Retina (tissue), 1 donor: ENCODE measurements around the gene RNF151.
A peak's percentile ranks its signal among the peaks of the same experiment; 100 is the strongest.
"Not testable (repeated sequence)": the region's sequence is repeated elsewhere in the genome, so short reads cannot be mapped to it uniquely, and the experiment has no call there.

ENCODE experiments used
- DNase-seq: peaks from one replicate; pipeline ENCODE4 v3.0.0-alpha.2; 2016

RNF151 gene

DNA sequence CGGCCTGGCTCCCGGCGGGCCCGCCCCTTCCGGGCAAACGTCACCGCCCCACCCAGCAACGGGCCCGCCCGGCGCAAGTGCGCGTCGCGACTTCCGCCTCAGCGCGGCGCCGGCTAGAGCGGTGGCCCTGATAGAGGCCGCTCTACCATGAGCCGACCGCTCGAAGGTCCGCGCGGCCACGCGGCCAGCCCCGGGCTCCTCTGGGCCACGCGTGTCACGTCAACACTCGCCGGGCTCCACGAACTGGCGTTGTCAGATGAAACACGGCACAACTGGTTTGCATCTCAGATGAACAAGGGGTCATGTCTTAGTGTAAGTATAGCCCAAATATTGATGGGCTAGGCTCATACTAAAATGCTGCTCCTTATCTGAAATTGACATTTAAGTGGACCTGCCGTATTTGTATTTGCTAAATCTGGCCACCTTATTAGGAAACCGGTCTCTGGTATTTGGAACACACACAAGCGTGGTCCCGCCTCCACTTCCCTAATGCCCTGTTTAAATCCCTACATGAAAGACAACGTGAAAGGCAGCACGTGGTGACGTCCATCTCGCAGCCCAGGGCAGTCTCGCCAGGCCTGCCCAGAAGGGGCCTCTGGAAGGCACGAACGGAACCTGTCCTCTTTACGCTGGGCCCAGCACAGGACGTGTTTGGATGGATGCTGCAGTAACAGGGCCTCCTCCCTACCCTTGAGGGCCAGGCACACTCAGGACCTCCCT is 43.3 kb downstream of the RNF151 start, which contains the start of gene ZNF598:
TSS of gene ZNF598 (minus strand) at position 31 of the 720 bp plus-strand sequence.
- DNase-seq = peak; percentile 94

DNA sequence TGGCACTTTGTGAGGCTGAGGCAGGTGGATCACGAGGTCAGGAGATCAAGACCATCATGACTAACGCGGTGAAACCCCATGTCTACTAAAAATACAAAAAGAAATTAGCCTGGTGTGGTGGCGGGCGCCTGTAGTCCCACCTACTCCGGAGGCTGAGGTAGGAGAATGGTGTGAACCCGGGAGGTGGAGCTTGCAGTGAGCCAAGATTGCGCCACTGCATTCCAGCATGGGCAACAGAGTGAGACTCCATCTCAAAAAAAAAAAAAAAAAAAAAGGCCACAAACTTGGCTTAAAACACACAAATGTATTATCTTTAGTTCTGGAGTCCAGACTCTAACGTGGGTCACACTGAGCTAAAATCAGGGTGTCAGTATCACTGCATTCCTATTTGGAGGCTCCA is 45.1 kb downstream of the RNF151 start:
- DNase-seq = not testable (repeated sequence)

DNA sequence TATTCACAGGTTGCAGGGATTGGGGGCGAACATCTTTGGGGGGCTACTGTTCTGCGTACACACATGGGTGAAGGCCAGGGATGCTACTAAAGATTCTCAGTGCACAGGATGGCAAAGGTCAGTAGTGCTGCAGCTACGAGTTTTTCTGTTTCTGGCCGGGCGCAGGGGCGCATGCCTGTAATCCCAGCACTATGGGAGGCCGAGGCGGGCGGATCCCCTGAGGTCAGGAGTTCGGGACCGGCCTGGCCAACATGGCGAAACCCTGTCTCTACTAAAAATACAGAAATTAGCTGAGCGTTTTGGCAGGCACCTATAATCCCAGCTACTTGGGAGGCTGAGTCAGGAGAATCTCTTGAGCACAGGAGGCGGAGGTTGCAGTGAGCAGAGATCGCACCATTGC is 46.9 kb downstream of the RNF151 start:
- DNase-seq = no peak

DNA sequence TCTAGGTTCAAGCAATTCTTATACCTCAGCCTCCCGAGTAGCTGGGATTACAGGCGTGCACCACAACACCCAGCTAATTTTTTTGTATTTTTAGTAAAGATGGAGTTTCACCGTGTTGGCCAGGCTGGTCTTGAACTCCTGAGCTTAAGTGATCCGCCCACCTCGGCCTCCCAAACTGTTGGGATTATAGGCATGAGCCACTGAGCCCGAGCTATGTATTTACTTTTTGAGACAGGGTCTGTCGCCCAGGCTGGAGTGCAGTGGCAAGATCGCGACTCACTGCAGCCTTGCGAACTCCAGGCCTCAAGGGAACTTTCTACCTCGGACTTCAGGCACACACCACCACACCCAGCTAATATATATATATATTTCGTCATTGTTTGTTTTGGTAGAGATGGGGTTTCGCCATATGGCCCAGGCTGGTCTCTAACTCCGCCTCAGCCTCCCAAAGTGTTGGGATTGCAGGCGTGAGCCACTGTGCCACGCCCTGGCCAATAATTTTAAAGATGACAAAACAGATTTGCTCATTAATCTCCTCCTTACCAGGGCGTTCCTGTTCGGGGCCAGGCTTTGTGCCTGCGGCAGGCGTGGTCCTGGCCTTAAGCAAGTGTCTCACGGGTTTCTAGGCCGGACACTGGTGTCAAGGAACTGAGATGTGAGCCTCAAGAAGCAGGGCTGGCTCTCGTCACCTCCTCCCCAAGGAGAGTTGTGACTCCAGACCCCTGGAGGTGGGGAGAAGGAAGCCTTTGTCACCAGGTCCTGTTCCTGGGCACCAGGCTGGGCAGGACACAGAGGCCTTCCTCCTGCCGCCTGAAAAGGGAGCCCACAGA is 48.7 kb downstream of the RNF151 start:
- no peak for DNase-seq

DNA sequence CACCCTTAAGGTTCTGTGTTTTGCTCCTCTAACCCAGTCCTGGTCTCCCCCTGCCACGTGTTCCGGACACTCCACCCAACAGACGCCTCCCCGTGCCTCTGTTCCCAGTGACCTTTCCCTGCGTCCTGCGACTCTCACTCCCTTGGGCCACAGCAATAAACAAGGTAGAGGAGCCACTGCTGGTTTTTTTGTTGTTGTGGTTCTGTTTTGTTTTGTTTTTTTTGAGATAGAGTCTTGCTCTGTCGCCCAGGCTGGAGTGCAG is 49.2 kb downstream of the RNF151 start:
- no peak for DNase-seq

DNA sequence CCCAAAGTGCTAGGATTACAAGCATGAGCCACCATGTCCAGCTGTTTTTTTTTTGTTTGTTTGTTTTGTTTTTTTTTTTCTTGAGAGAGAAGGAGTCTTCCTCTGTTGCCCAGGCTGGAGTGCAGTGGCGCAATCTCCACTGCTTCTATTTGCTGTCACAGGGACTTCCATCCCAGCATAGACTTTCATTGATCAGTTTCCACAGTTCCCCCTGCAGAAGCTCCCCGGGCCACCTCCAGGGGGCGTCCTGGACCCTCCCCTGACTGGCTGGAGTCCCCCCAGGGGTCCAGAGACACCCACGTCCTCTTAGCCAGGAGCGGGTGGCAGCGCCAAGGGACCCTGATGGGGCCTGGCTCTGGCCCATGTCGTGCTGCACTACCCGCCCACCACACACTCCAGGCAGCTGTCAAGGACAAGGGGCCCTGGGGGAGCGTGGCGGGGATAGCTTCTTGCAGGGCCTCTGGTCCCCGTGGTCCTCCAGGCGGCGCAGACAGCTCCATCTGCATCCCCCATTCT is 49.8 kb downstream of the RNF151 start:
- DNase-seq = no peak
